ENCODE data around the gene GCNT3.
A peak's percentile ranks its signal among the peaks of the same experiment; 100 is the strongest.
"Not testable (repeated sequence)": the region's sequence is repeated elsewhere in the genome, so short reads cannot be mapped to it uniquely, and the experiment has no call there.

Gene GCNT3

GRCh38 chr15:59618406-59618805 lies 6.8 kb downstream of the GCNT3 start:
- DNase-seq (ENCODE audit: extremely low read depth, low read depth): no peak
- TF ChIP-seq CTCF (IDR thresholded peaks at IDR 0.05; ENCODE audit: low read depth, low read length): no peak

DNA sequence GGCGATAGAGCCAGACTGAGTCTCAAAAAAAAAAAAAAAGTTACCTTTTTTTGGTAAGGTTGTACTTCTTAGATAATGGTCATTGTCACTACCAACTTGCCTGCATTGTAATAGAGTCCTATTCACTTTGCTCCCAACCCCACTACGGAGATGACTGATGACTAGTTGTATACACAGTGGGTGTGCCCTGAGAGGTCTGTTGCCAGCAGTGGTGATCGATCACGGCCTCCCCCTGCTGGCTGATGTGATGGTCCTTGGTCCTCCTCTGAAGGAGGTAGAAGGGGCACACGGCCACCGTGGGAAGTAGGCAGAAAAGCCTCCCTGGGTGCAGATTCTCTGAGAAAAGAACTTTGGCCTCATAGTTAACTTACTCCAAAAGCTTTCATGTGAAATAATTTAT lies 10.7 kb downstream of the GCNT3 start:
- peak; percentile 39 for TF ChIP-seq CTCF (IDR thresholded peaks at IDR 0.05; ENCODE audit: low read depth, low read length)
- no peak for DNase-seq (ENCODE audit: extremely low read depth, low read depth)

- DNase-seq (ENCODE audit: extremely low read depth, low read depth): no peak
- TF ChIP-seq CTCF (IDR thresholded peaks at IDR 0.05; ENCODE audit: low read depth, low read length): peak; percentile 34
These were observed 21.1 kb downstream of the GCNT3 start for GRCh38 chr15:59632714-59633113.

GRCh38 chr15:59636184-59636583 lies 24.6 kb downstream of the GCNT3 start:
- no peak for TF ChIP-seq CTCF (IDR thresholded peaks at IDR 0.05; ENCODE audit: low read depth, low read length)
- no peak for DNase-seq (ENCODE audit: extremely low read depth, low read depth)

DNA sequence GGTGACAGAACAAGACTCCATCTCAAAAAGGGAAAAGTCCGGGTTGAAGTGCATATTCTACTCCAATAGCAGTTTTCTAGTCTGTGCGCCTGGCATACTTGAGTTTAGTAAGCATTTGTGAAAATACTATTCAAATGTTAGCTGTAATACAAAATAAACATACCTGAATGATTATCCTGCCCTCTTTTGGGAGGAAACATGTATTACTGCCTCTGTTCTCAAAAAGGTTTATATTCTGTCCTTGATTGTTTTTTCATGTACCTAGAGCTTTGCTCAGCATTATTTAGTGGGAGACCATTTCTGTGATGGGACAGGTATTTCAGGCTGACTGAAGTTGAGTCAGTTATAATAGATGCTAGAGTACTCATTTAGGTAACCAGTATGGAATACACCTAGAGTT lies 25.9 kb downstream of the GCNT3 start:
- not testable (repeated sequence) for DNase-seq (ENCODE audit: extremely low read depth, low read depth)

- DNase-seq (ENCODE audit: extremely low read depth, low read depth): no peak
- no peak for TF ChIP-seq CTCF (IDR thresholded peaks at IDR 0.05; ENCODE audit: low read depth, low read length)
These were observed 30.8 kb downstream of the GCNT3 start for GRCh38 chr15:59642351-59642750.

GRCh38 chr15:59644756-59645155 lies 33.2 kb downstream of the GCNT3 start:
- DNase-seq (ENCODE audit: extremely low read depth, low read depth): no peak
- TF ChIP-seq CTCF (IDR thresholded peaks at IDR 0.05; ENCODE audit: low read depth, low read length): no peak

- DNase-seq (ENCODE audit: extremely low read depth, low read depth): not testable (repeated sequence)
These were observed 34.2 kb downstream of the GCNT3 start for GRCh38 chr15:59645812-59646211.

DNA sequence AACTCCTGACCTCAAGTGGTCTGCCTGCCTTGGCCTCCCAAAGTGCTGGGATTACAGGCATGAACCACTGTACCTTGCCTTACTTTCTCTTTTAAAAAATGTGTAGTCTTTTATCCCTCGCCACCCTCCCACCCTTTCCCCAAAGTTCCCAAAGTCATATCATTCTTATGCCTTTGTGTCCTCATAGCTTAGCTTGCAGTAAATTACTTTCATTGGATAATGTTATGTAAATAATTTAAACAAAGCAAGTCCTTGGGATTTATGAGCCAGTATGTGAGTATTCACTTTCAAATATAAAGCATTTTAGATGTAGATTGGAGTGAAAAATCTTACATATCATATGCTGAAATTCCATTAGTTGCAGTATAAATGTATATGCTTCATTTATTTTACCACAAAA lies 34.7 kb downstream of the GCNT3 start:
- no peak for TF ChIP-seq CTCF (IDR thresholded peaks at IDR 0.05; ENCODE audit: low read depth, low read length)
- no peak for DNase-seq (ENCODE audit: extremely low read depth, low read depth)
